Activated CD8-positive, alpha-beta memory T cell treated with anti-CD3 and anti-CD28 coated beads, Interleukin-2, amount 50 U/mL, for 1 hour (primary cell): Measurements from ENCODE around the gene FRMD4B.

Experiments
- DNase-seq: peaks from one replicate; pipeline ENCODE4 v3.0.0-alpha.2; 2020; ENCODE audit errors: extremely low read depth

The FRMD4B gene

GRCh38 chr3:69364354-69364753 lies 21.5 kb downstream of the FRMD4B start:
- DNase-seq: no peak

GRCh38 chr3:69360690-69361089 lies 25.2 kb downstream of the FRMD4B start:
- no peak for DNase-seq

GRCh38 chr3:69359916-69360315 lies 26.0 kb downstream of the FRMD4B start:
- no peak for DNase-seq

GRCh38 chr3:69359339-69359893 lies 26.5 kb downstream of the FRMD4B start:
- DNase-seq: no peak

- DNase-seq: no peak
Measured at GRCh38 chr3:69357196-69357595, 28.7 kb downstream of the FRMD4B start.

- DNase-seq: no peak
Measured at GRCh38 chr3:69354948-69355347, 30.9 kb downstream of the FRMD4B start.

GRCh38 chr3:69353503-69353902 lies 32.4 kb downstream of the FRMD4B start:
- no peak for DNase-seq

GRCh38 chr3:69353088-69353478 lies 32.8 kb downstream of the FRMD4B start:
- no peak for DNase-seq

- DNase-seq: no peak
Measured at GRCh38 chr3:69352305-69353087, 33.4 kb downstream of the FRMD4B start.

GRCh38 chr3:69343875-69344274 lies 42.0 kb downstream of the FRMD4B start:
- no peak for DNase-seq

GRCh38 chr3:69342074-69342473 lies 43.8 kb downstream of the FRMD4B start:
- DNase-seq: no peak

- no peak for DNase-seq
Measured at GRCh38 chr3:69339760-69340159, 46.1 kb downstream of the FRMD4B start.

- no peak for DNase-seq
Measured at GRCh38 chr3:69338911-69339310, 47.0 kb downstream of the FRMD4B start.

GRCh38 chr3:69332934-69333333 lies 53.0 kb downstream of the FRMD4B start:
- DNase-seq: no peak

GRCh38 chr3:69330891-69331400 lies 54.9 kb downstream of the FRMD4B start:
- DNase-seq: no peak

- DNase-seq: no peak
Measured at GRCh38 chr3:69329892-69330291, 56.0 kb downstream of the FRMD4B start.

- no peak for DNase-seq
Measured at GRCh38 chr3:69328963-69329302, 57.0 kb downstream of the FRMD4B start.

GRCh38 chr3:69328103-69328962 lies 57.6 kb downstream of the FRMD4B start:
- no peak for DNase-seq

- no peak for DNase-seq
Measured at GRCh38 chr3:69326855-69327300, 59.0 kb downstream of the FRMD4B start.

- DNase-seq: no peak
Measured at GRCh38 chr3:69325151-69325550, 60.7 kb downstream of the FRMD4B start.

GRCh38 chr3:69324362-69325025 lies 61.4 kb downstream of the FRMD4B start:
- no peak for DNase-seq

- DNase-seq: no peak
Measured at GRCh38 chr3:69323941-69324340, 61.9 kb downstream of the FRMD4B start.
